HEK293T (cell line): Measurements from ENCODE around the gene KIRREL1.

Experiments used
- CTCF ChIA-PET: fragments of 350-600 bp; formaldehyde crosslinking; extraction: SDS; loops from one replicate; lab custom pipeline; 2021; ENCODE audit warnings: antibody characterized with exemption, inconsistent platforms; lab: Yijun Ruan, JAX
- POLR2A ChIA-PET: fragments of 350-600 bp; formaldehyde crosslinking; extraction: SDS; loops from one replicate; lab custom pipeline; 2020; ENCODE audit warnings: antibody characterized with exemption, inconsistent platforms; lab: Yijun Ruan, JAX
- DNase-seq: peaks from one replicate; pipeline ENCODE4 v3.0.0; 2012; ENCODE audit warnings: mixed read lengths; ENCODE audit errors: extremely low spot score
- ARNT ChIP-seq: fragments of 450-650 bp; IDR thresholded peaks from 2 replicates; pipeline ENCODE4 v1.6.1; 2017; ENCODE audit warnings: mild to moderate bottlenecking
- BHLHE40 ChIP-seq: fragments of 450-650 bp; IDR thresholded peaks from 2 replicates; pipeline ENCODE4 v1.6.1; 2016; ENCODE audit warnings: mild to moderate bottlenecking, moderate library complexity, borderline replicate concordance
- CTBP1 ChIP-seq: fragments of 450-650 bp; IDR thresholded peaks from 2 replicates; pipeline ENCODE4 v1.6.1; 2016; ENCODE audit warnings: borderline replicate concordance
- ELF4 ChIP-seq: fragments of 450-650 bp; IDR thresholded peaks from 2 replicates; pipeline ENCODE4 v1.6.1; 2017; ENCODE audit warnings: antibody characterized with exemption
- FOXA1 ChIP-seq: fragments of 450-650 bp; IDR thresholded peaks from 2 replicates; pipeline ENCODE4 v1.6.1; 2016; ENCODE audit warnings: mild to moderate bottlenecking
- FOXK2 ChIP-seq: fragments of 450-650 bp; IDR thresholded peaks from 2 replicates; pipeline ENCODE4 v1.6.1; 2016; ENCODE audit warnings: mild to moderate bottlenecking
- FOXM1 ChIP-seq: fragments of 450-650 bp; IDR thresholded peaks from 2 replicates; pipeline ENCODE4 v1.6.1; 2017; ENCODE audit warnings: mild to moderate bottlenecking, borderline replicate concordance
- HDGF ChIP-seq: fragments of 450-650 bp; IDR thresholded peaks from 2 replicates; pipeline ENCODE4 v1.6.1; 2017; ENCODE audit warnings: antibody characterized with exemption, borderline replicate concordance
- L3MBTL2 ChIP-seq: fragments of 450-650 bp; conservative IDR thresholded peaks from 2 replicates; pipeline ENCODE4 v1.6.1; 2016; ENCODE audit warnings: mild to moderate bottlenecking
- LEF1 ChIP-seq: fragments of 450-650 bp; IDR thresholded peaks from 2 replicates; pipeline ENCODE4 v1.6.1; 2017; ENCODE audit warnings: mild to moderate bottlenecking, borderline replicate concordance
- NFRKB ChIP-seq: fragments of 450-650 bp; IDR thresholded peaks from 2 replicates; pipeline ENCODE4 v1.6.1; 2016; ENCODE audit warnings: mild to moderate bottlenecking, moderate library complexity
- PKNOX1 ChIP-seq: fragments of 450-650 bp; IDR thresholded peaks from 2 replicates; pipeline ENCODE4 v1.6.1; 2016
- SP1 ChIP-seq: fragments of 450-650 bp; IDR thresholded peaks from 2 replicates; pipeline ENCODE4 v1.6.1; 2017
- SUZ12 ChIP-seq: fragments of 450-650 bp; IDR thresholded peaks from 2 replicates; pipeline ENCODE4 v1.6.1; 2016; ENCODE audit warnings: mild to moderate bottlenecking
- TARDBP ChIP-seq: fragments of 450-650 bp; IDR thresholded peaks from 2 replicates; pipeline ENCODE4 v1.6.1; 2016
- ZNF384 ChIP-seq: fragments of 450-650 bp; IDR thresholded peaks from 2 replicates; pipeline ENCODE4 v1.6.1; 2016

The KIRREL1 gene

GRCh38 chr1:158145173-158145719 lies 151.8 kb downstream of the KIRREL1 start:
- no peak for DNase-seq
- no peak for TF ChIP-seq TARDBP
- no peak for TF ChIP-seq ARNT
- no peak for TF ChIP-seq FOXK2
- TF ChIP-seq FOXA1: no peak
- TF ChIP-seq NFRKB: no peak
- TF ChIP-seq SUZ12: no peak
- no peak for TF ChIP-seq BHLHE40
- no peak for TF ChIP-seq CTBP1
- TF ChIP-seq L3MBTL2: no peak
- no peak for TF ChIP-seq FOXM1
- TF ChIP-seq ZNF384: no peak
- TF ChIP-seq HDGF: no peak
- no peak for TF ChIP-seq ELF4
- TF ChIP-seq PKNOX1: no peak
- no peak for TF ChIP-seq LEF1
- ChIA-PET POLR2A (no interaction called here), CTCF (interaction anchor here (0.6 kb wide), 1 partner anchor 174 kb away, joined by 3 read pairs; no protein-coding TSS in a partner anchor)

- POLR2A ChIA-PET: no interaction called here
- TF ChIP-seq ZNF384 (no peak), FOXK2 (no peak), ELF4 (no peak), SP1 (no peak), BHLHE40 (no peak), SUZ12 (no peak), L3MBTL2 (no peak), FOXM1 (no peak), PKNOX1 (no peak), NFRKB (no peak), HDGF (no peak), FOXA1 (no peak), ARNT (no peak)
- CTCF ChIA-PET: no interaction called here
- no peak for DNase-seq
These were observed 152.7 kb downstream of the KIRREL1 start for GRCh38 chr1:158146165-158146564.

- no peak for DNase-seq
- CTCF ChIA-PET: interaction anchor here (0.6 kb wide), 1 partner anchor 85 kb away, joined by 4 read pairs; no protein-coding TSS in a partner anchor
- no peak for TF ChIP-seq SP1
- no peak for TF ChIP-seq BHLHE40
- no peak for TF ChIP-seq PKNOX1
- no peak for TF ChIP-seq LEF1
- no peak for TF ChIP-seq SUZ12
- no peak for TF ChIP-seq FOXA1
- TF ChIP-seq ELF4: no peak
- no peak for TF ChIP-seq CTBP1
- no peak for TF ChIP-seq L3MBTL2
- TF ChIP-seq FOXM1: no peak
- TF ChIP-seq TARDBP: no peak
- TF ChIP-seq FOXK2: no peak
- POLR2A ChIA-PET: no interaction called here
These were observed 153.3 kb downstream of the KIRREL1 start for GRCh38 chr1:158146739-158147138.

GRCh38 chr1:158147401-158147800 lies 154.0 kb downstream of the KIRREL1 start:
- POLR2A ChIA-PET: no interaction called here
- CTCF ChIA-PET: interaction anchor here (0.6 kb wide), 1 partner anchor 84 kb away, joined by 4 read pairs; no protein-coding TSS in a partner anchor
- no peak for TF ChIP-seq FOXK2
- TF ChIP-seq FOXM1: no peak
- TF ChIP-seq ZNF384: no peak
- no peak for TF ChIP-seq PKNOX1
- TF ChIP-seq SUZ12: no peak
- TF ChIP-seq CTBP1: no peak
- no peak for TF ChIP-seq HDGF
- TF ChIP-seq SP1: no peak
- no peak for TF ChIP-seq ELF4
- TF ChIP-seq LEF1: no peak
- TF ChIP-seq NFRKB: no peak
- no peak for TF ChIP-seq ARNT
- no peak for DNase-seq

- TF ChIP-seq FOXM1: no peak
- TF ChIP-seq LEF1: no peak
- TF ChIP-seq L3MBTL2: no peak
- TF ChIP-seq SUZ12: no peak
- TF ChIP-seq FOXK2: no peak
- TF ChIP-seq FOXA1: no peak
- no peak for TF ChIP-seq HDGF
- no peak for TF ChIP-seq ARNT
- no peak for TF ChIP-seq CTBP1
- no peak for TF ChIP-seq BHLHE40
- no peak for TF ChIP-seq TARDBP
- no peak for TF ChIP-seq ZNF384
- no peak for TF ChIP-seq NFRKB
- TF ChIP-seq SP1: no peak
- TF ChIP-seq PKNOX1: no peak
- ChIA-PET POLR2A (no interaction called here), CTCF (no interaction called here)
- DNase-seq: no peak
These were observed 154.4 kb downstream of the KIRREL1 start for GRCh38 chr1:158147869-158148268.
